AML-193 (cell line): ENCODE data around the gene C19orf53.

Experiments used
- DNase-seq, 2 experiments: peaks; one replicate each; lab custom pipeline; 2025; lab: John Stamatoyannopoulos, UW

The C19orf53 gene

GRCh38 chr19:13826652-13827235 is 52.5 kb downstream of the C19orf53 start:
- DNase-seq: no peak

GRCh38 chr19:13827656-13828055 is 53.4 kb downstream of the C19orf53 start:
- DNase-seq: no peak
